Uterus (tissue), 2 donors: ENCODE results near the gene PHOX2B.

ENCODE experiments used
- POLR2A ChIP-seq, 2 donors: fragments of 450-650 bp; IDR thresholded peaks; one replicate each; pipeline ENCODE4 v1.6.1; 2016; ENCODE audit warnings: antibody characterized with exemption in 2 of 2, mild to moderate bottlenecking in 1 of 2, moderate library complexity in 1 of 2
- TF ChIP-seq, protein P1 (sequence below), 4 experiments: fragments of 200-600 bp in 2 of 4; fragments of 450-650 bp in 2 of 4; sonication (generic) in 2 of 4; IDR thresholded peaks; one replicate each; pipeline ENCODE4 v1.5.1; 2016 to 2019; ENCODE audit warnings: antibody characterized with exemption in 4 of 4, mild to moderate bottlenecking in 2 of 4, moderate library complexity in 1 of 4

DNA sequence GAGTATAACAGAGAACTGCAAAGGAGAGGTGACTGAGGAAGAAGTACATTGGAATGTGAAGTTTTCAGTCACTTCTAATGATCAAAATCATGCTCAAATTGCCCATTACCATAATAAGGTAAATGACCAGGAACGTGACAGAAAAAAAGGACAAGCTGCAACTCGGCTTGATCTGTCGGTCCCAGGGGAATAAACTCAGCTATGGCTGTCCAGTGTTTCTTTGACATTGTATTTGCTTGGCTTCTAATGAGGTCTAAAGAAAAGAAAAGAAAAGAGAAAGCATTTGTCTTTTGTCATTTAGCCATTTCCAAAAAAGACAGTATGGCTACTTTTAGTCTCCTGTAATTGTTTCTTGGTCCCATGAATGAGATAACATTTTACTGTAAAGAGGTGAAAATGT lies 25.2 kb downstream of the PHOX2B start:
- TF ChIP-seq POLR2A (IDR thresholded peaks at IDR 0.05) = no peak
- TF ChIP-seq, protein P1, sequence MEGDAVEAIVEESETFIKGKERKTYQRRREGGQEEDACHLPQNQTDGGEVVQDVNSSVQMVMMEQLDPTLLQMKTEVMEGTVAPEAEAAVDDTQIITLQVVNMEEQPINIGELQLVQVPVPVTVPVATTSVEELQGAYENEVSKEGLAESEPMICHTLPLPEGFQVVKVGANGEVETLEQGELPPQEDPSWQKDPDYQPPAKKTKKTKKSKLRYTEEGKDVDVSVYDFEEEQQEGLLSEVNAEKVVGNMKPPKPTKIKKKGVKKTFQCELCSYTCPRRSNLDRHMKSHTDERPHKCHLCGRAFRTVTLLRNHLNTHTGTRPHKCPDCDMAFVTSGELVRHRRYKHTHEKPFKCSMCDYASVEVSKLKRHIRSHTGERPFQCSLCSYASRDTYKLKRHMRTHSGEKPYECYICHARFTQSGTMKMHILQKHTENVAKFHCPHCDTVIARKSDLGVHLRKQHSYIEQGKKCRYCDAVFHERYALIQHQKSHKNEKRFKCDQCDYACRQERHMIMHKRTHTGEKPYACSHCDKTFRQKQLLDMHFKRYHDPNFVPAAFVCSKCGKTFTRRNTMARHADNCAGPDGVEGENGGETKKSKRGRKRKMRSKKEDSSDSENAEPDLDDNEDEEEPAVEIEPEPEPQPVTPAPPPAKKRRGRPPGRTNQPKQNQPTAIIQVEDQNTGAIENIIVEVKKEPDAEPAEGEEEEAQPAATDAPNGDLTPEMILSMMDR (IDR thresholded peaks at IDR 0.05) = no peak
